Esophagus muscularis mucosa (tissue), 4 donors: ENCODE measurements around the gene LDLRAD3.

Source experiments
- EP300 ChIP-seq: sonication (generic); formaldehyde crosslinking; IDR thresholded peaks from one replicate; pipeline ENCODE4 v1.6.1; 2017; ENCODE audit warnings: antibody characterized with exemption
- POLR2A ChIP-seq: fragments of 450-650 bp; IDR thresholded peaks from one replicate; pipeline ENCODE4 v1.6.1; 2017; ENCODE audit warnings: antibody characterized with exemption, moderate library complexity, mild to moderate bottlenecking, low read depth
- POLR2AphosphoS5 ChIP-seq, 2 donors: sonication (generic); formaldehyde crosslinking; IDR thresholded peaks; one replicate each; pipeline ENCODE4 v1.6.1; 2017; ENCODE audit warnings: antibody characterized with exemption in 2 of 2
- TF ChIP-seq, protein P1 (sequence below), 3 experiments: fragments of 200-600 bp in 2 of 3; fragments of 450-650 bp in 1 of 3; sonication (generic) in 2 of 3; IDR thresholded peaks; one replicate each; pipeline ENCODE4 v1.5.1; 2017 to 2019; ENCODE audit warnings: antibody characterized with exemption in 3 of 3, mild to moderate bottlenecking in 2 of 3, moderate library complexity in 1 of 3

DNA sequence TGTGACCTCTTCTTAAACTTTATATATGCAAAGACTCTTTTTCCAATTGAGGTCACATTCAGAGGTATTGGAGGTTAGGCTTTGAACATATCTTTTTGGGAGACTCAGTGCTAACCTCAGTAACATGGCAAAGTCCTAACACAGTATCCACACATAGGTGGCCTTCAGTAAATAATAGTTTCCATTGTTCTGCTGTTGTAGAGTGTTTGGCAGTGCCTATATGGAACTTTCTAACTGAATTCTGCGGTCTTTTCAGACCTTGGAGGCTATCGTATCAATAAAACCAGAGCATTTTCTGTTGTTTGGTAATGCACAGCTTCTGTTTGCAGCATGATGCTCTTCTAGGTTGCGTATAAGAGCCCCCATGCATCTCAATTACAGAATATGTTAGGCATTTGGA, 47.0 kb downstream of the LDLRAD3 start:
- TF ChIP-seq POLR2A (no peak), POLR2AphosphoS5 (IDR thresholded peaks at IDR 0.05) (no peak), EP300 (no peak)
- TF ChIP-seq, protein P1, sequence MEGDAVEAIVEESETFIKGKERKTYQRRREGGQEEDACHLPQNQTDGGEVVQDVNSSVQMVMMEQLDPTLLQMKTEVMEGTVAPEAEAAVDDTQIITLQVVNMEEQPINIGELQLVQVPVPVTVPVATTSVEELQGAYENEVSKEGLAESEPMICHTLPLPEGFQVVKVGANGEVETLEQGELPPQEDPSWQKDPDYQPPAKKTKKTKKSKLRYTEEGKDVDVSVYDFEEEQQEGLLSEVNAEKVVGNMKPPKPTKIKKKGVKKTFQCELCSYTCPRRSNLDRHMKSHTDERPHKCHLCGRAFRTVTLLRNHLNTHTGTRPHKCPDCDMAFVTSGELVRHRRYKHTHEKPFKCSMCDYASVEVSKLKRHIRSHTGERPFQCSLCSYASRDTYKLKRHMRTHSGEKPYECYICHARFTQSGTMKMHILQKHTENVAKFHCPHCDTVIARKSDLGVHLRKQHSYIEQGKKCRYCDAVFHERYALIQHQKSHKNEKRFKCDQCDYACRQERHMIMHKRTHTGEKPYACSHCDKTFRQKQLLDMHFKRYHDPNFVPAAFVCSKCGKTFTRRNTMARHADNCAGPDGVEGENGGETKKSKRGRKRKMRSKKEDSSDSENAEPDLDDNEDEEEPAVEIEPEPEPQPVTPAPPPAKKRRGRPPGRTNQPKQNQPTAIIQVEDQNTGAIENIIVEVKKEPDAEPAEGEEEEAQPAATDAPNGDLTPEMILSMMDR (IDR thresholded peaks at IDR 0.05), result no peak
